ENCODE measurements around the gene RCAN1.

- TF ChIP-seq CTCF (IDR thresholded peaks at IDR 0.05; ENCODE audit: low read depth, low read length): no peak
- TF ChIP-seq EZH2phosphoT487 (IDR thresholded peaks at IDR 0.05; ENCODE audit: low read depth): no peak
Observed at GRCh38 chr21:34567604-34568155, 47.2 kb downstream of the RCAN1 start.

Data from OCI-LY3 (cell line).